ENCODE data around the gene LENEP.

LENEP gene

GRCh38 chr1:154999571-155000410 is 6.4 kb downstream of the LENEP start:
- DNase-seq (ENCODE audit: low spot score), result no peak

GRCh38 chr1:155000411-155000725 is 7.0 kb downstream of the LENEP start:
- DNase-seq (ENCODE audit: low spot score), result no peak

- peak; percentile 89 for DNase-seq (ENCODE audit: low spot score)
Observed at GRCh38 chr1:155000726-155001424, 7.5 kb downstream of the LENEP start.

- DNase-seq (ENCODE audit: low spot score), result no peak
Observed at GRCh38 chr1:155001425-155001674, 8.0 kb downstream of the LENEP start.

GRCh38 chr1:155001675-155002463 is 8.5 kb downstream of the LENEP start:
- peak; percentile 100 for DNase-seq (ENCODE audit: low spot score)

- DNase-seq (ENCODE audit: low spot score), result peak; percentile 81
Observed at GRCh38 chr1:155002464-155003226, 9.3 kb downstream of the LENEP start, which contains the start of gene ZBTB7B. Gene ZBTB7B, plus strand, starts transcription at chr1:155002802. Its CDS starts 11,859 bp downstream, at chr1:155014661.

- DNase-seq (ENCODE audit: low spot score), result no peak
Observed at GRCh38 chr1:155003227-155003765, 9.9 kb downstream of the LENEP start.

- DNase-seq (ENCODE audit: low spot score), result peak; percentile 82
Observed at GRCh38 chr1:155003766-155004351, 10.5 kb downstream of the LENEP start.

GRCh38 chr1:155004352-155005075 is 11.1 kb downstream of the LENEP start:
- DNase-seq (ENCODE audit: low spot score), result no peak

- DNase-seq (ENCODE audit: low spot score), result peak; percentile 44
Observed at GRCh38 chr1:155005076-155006011, 12.0 kb downstream of the LENEP start.

- no peak for DNase-seq (ENCODE audit: low spot score)
Observed at GRCh38 chr1:155006601-155007101, 13.3 kb downstream of the LENEP start.

- no peak for DNase-seq (ENCODE audit: low spot score)
Observed at GRCh38 chr1:155007251-155007828, 14.0 kb downstream of the LENEP start.

GRCh38 chr1:155008015-155008941 is 14.9 kb downstream of the LENEP start:
- no peak for DNase-seq (ENCODE audit: low spot score)

GRCh38 chr1:155009221-155009711 is 15.9 kb downstream of the LENEP start:
- no peak for DNase-seq (ENCODE audit: low spot score)

- DNase-seq (ENCODE audit: low spot score), result no peak
Observed at GRCh38 chr1:155009742-155010141, 16.4 kb downstream of the LENEP start.

GRCh38 chr1:155010211-155010918 is 17.0 kb downstream of the LENEP start:
- no peak for DNase-seq (ENCODE audit: low spot score)

- DNase-seq (ENCODE audit: low spot score), result no peak
Observed at GRCh38 chr1:155011004-155011416, 17.6 kb downstream of the LENEP start.
